H1 (cell line): ENCODE results near the gene RAD9A. TPM values are rescaled to one million over a fixed set of nuclear protein-coding genes. Genes with fewer than 3 reads are reported as not detected.

Experiments
- CTCF ChIA-PET: fragments of 300-600 bp; sonication (Branson Sonifier 250); formaldehyde crosslinking; loops from one replicate; lab custom pipeline; 2021; ENCODE audit not compliant: partially characterized antibody; lab: Charles Lee
- POLR2A ChIA-PET: fragments of 300-600 bp; sonication (Branson Sonifier 250); formaldehyde crosslinking; loops from one replicate; lab custom pipeline; 2021; ENCODE audit warnings: inconsistent platforms; ENCODE audit not compliant: partially characterized antibody; lab: Charles Lee
- DNase-seq, 2 experiments: peaks; one replicate each; pipeline versions ENCODE4 v3.0.0 to v3.0.0-alpha.2; 2010 to 2022; ENCODE audit warnings: low spot score in 2 of 2, low read depth in 1 of 2, mixed read lengths in 1 of 2
- FAIRE-seq: peaks from 2 replicates; lab custom pipeline; 2011; peaks lifted over from hg19 to GRCh38; lab: Jason Lieb, UNC
- H2AFZ ChIP-seq: 2 replicates; pipeline ENCODE4 v1.8.1; 2012; ENCODE audit warnings: low read length, inconsistent platforms
- H2AK5ac ChIP-seq: 2 replicates; pipeline ENCODE4 v1.6.1; 2013; ENCODE audit warnings: low read depth, low read length
- H2BK120ac ChIP-seq: replicated peaks from 2 replicates; pipeline ENCODE3; 2013; ENCODE audit warnings: low read depth, low read length, inconsistent platforms
- H2BK12ac ChIP-seq: 2 replicates; pipeline ENCODE4 v1.6.1; 2013; ENCODE audit warnings: low read depth, low read length
- H2BK15ac ChIP-seq: 2 replicates; pipeline ENCODE4 v1.6.1; 2013; ENCODE audit warnings: low read length
- H2BK20ac ChIP-seq: 2 replicates; pipeline ENCODE4 v1.6.1; 2013; ENCODE audit warnings: low read length
- H2BK5ac ChIP-seq: 2 replicates; pipeline ENCODE4 v1.6.1; 2013; ENCODE audit warnings: low read depth, low read length
- H3K14ac ChIP-seq: 2 replicates; pipeline ENCODE4 v1.6.1; 2013; ENCODE audit warnings: inconsistent platforms; ENCODE audit not compliant: insufficient read length
- H3K18ac ChIP-seq: 2 replicates; pipeline ENCODE4 v1.6.1; 2013; ENCODE audit warnings: low read length; ENCODE audit errors: extremely low read depth
- H3K23ac ChIP-seq: 2 replicates; pipeline ENCODE4 v1.6.1; 2013; ENCODE audit warnings: inconsistent platforms; ENCODE audit not compliant: insufficient read length
- H3K23me2 ChIP-seq: 2 replicates; pipeline ENCODE4 v1.6.1; 2013; ENCODE audit warnings: low read depth, low read length
- H3K27ac ChIP-seq: 2 replicates; pipeline ENCODE4 v1.6.1; 2011; ENCODE audit warnings: low read depth, low read length, inconsistent platforms
- H3K27me3 ChIP-seq, 4 experiments: replicated peaks in 1 of 4; 1 replicate in 1 of 4; 2 replicates in 3 of 4; pipeline versions ENCODE4 v1.6.1 to v1.8.1; 2011 to 2013; ENCODE audit warnings: low read length in 3 of 4, mild to moderate bottlenecking in 3 of 4, inconsistent platforms in 2 of 4, mixed read lengths in 2 of 4, moderate library complexity in 1 of 4; ENCODE audit not compliant: control insufficient read depth in 3 of 4, insufficient read depth in 3 of 4; ENCODE audit errors: extremely low read depth in 1 of 4
- H3K36me3 ChIP-seq, 4 experiments: 2 replicates each; pipeline versions ENCODE4 v1.6.1 to v1.8.1; 2011 to 2013; ENCODE audit warnings: mild to moderate bottlenecking in 4 of 4, low read length in 3 of 4, moderate library complexity in 2 of 4, control low read depth in 1 of 4, inconsistent platforms in 1 of 4; ENCODE audit not compliant: insufficient read depth in 4 of 4, control insufficient read depth in 2 of 4
- H3K4ac ChIP-seq: replicated peaks from 2 replicates; pipeline ENCODE3; 2013; ENCODE audit warnings: low read length, low read depth, mixed read lengths, inconsistent platforms; ENCODE audit not compliant: insufficient read length
- H3K4me1 ChIP-seq, 4 experiments: replicated peaks in 1 of 4; 1 replicate in 1 of 4; 2 replicates in 3 of 4; pipeline versions ENCODE4 v1.6.1 to v1.8.1; 2011 to 2013; ENCODE audit warnings: low read length in 3 of 4, inconsistent platforms in 2 of 4, mixed read lengths in 1 of 4; ENCODE audit not compliant: insufficient read depth in 4 of 4, control insufficient read depth in 3 of 4
- H3K4me2 ChIP-seq, 2 experiments: 2 replicates each; pipeline versions ENCODE4 v1.6.1 to v1.8.1; 2011 to 2013; ENCODE audit warnings: low read depth in 2 of 2, low read length in 2 of 2, control low read depth in 1 of 2, inconsistent platforms in 1 of 2, mild to moderate bottlenecking in 1 of 2; ENCODE audit not compliant: insufficient read depth in 1 of 2
- H3K4me3 ChIP-seq, 4 experiments: fragments of 200-600, 300-600 bp in 1 of 4; sonication (generic), shearing (Covaris generic), sonication (Bioruptor Twin) in 1 of 4; 2 replicates each; pipeline versions ENCODE4 v1.5.1 to v1.8.1; 2011 to 2016; ENCODE audit warnings: low read length in 4 of 4, low read depth in 3 of 4, control low read depth in 2 of 4, inconsistent platforms in 2 of 4, mild to moderate bottlenecking in 2 of 4, mixed read lengths in 1 of 4, moderate library complexity in 1 of 4; ENCODE audit not compliant: insufficient read depth in 2 of 4; ENCODE audit errors: extremely low read depth in 1 of 4
- H3K56ac ChIP-seq: replicated peaks from 2 replicates; pipeline ENCODE3; 2013; ENCODE audit warnings: low read depth, mild to moderate bottlenecking, mixed read lengths, low read length, inconsistent platforms; ENCODE audit not compliant: insufficient read length
- H3K79me1 ChIP-seq: 2 replicates; pipeline ENCODE4 v1.6.1; 2013; ENCODE audit warnings: low read depth, low read length, control low read depth
- H3K79me2 ChIP-seq, 2 experiments: 2 replicates each; pipeline versions ENCODE4 v1.6.1 to v1.8.1; 2012 to 2013; ENCODE audit warnings: low read length in 2 of 2, mild to moderate bottlenecking in 2 of 2, inconsistent platforms in 1 of 2; ENCODE audit not compliant: insufficient read depth in 2 of 2, control insufficient read depth in 1 of 2
- H3K9ac ChIP-seq, 4 experiments: replicated peaks in 1 of 4; 1 replicate in 1 of 4; 2 replicates in 3 of 4; pipeline versions ENCODE4 v1.6.1 to v1.8.1; 2011 to 2013; ENCODE audit warnings: low read depth in 3 of 4, low read length in 3 of 4, control low read depth in 2 of 4, mild to moderate bottlenecking in 2 of 4, moderate library complexity in 2 of 4, inconsistent platforms in 1 of 4; ENCODE audit errors: extremely low read depth in 1 of 4
- H3K9me3 ChIP-seq, 2 experiments: 2 replicates each; pipeline versions ENCODE4 v1.6.1 to v1.8.1; 2012 to 2013; ENCODE audit warnings: mild to moderate bottlenecking in 2 of 2, moderate library complexity in 2 of 2, control low read depth in 1 of 2, inconsistent platforms in 1 of 2, low read depth in 1 of 2, low read length in 1 of 2, mixed read lengths in 1 of 2; ENCODE audit not compliant: insufficient read depth in 2 of 2
- H4K20me1 ChIP-seq, 2 experiments: replicated peaks in 1 of 2; 2 replicates each; pipeline versions ENCODE3 to v1.8.1; 2011 to 2013; ENCODE audit warnings: inconsistent platforms in 2 of 2, low read length in 2 of 2, mild to moderate bottlenecking in 1 of 2; ENCODE audit not compliant: insufficient read depth in 2 of 2, control insufficient read depth in 1 of 2
- H4K5ac ChIP-seq: 2 replicates; pipeline ENCODE4 v1.6.1; 2013; ENCODE audit warnings: low read length, low read depth, mixed read lengths, inconsistent platforms; ENCODE audit not compliant: insufficient read length
- H4K8ac ChIP-seq: 2 replicates; pipeline ENCODE4 v1.8.0; 2013; ENCODE audit warnings: mild to moderate bottlenecking, moderate library complexity, low read length, inconsistent platforms; ENCODE audit not compliant: insufficient read depth; ENCODE audit errors: extremely low read depth
- H4K91ac ChIP-seq: replicated peaks from 2 replicates; pipeline ENCODE3; 2013; ENCODE audit warnings: low read length, mixed read lengths, inconsistent platforms; ENCODE audit not compliant: insufficient read length
- CBX8 ChIP-seq: fragments of 300-800, 300-1000 bp; sonication (generic); IDR thresholded peaks from 2 replicates; pipeline ENCODE4 v1.7.1; 2016; ENCODE audit warnings: low read depth, low read length, borderline replicate concordance
- EGR1 ChIP-seq: IDR thresholded peaks from 2 replicates; pipeline ENCODE4 v1.6.1; 2011; ENCODE audit warnings: low read depth, low read length, borderline replicate concordance
- NRF1 ChIP-seq: IDR thresholded peaks from 2 replicates; pipeline ENCODE4 v1.6.1; 2011; ENCODE audit warnings: mild to moderate bottlenecking, low read depth, low read length, improper control_type of control experiment
- POLR2A ChIP-seq, 2 experiments: IDR thresholded peaks; 1 replicate in 1 of 2; 2 replicates in 1 of 2; pipeline ENCODE4 v1.6.1; 2011; ENCODE audit warnings: low read depth in 2 of 2, low read length in 2 of 2, mild to moderate bottlenecking in 2 of 2; ENCODE audit errors: control extremely low read depth in 1 of 2
- RAD21 ChIP-seq, 2 experiments: IDR thresholded peaks in 1 of 2; conservative IDR thresholded peaks in 1 of 2; 2 replicates each; pipeline ENCODE4 v1.6.1; 2011; ENCODE audit warnings: low read depth in 2 of 2, low read length in 2 of 2, improper control_type of control experiment in 1 of 2, inconsistent platforms in 1 of 2, mild to moderate bottlenecking in 1 of 2, moderate library complexity in 1 of 2
- RXRA ChIP-seq: IDR thresholded peaks from 2 replicates; pipeline ENCODE4 v1.6.1; 2011; ENCODE audit warnings: low read depth, mild to moderate bottlenecking, low read length, moderate library complexity; ENCODE audit not compliant: insufficient read depth
- SIN3A ChIP-seq, 2 experiments: IDR thresholded peaks in 1 of 2; conservative IDR thresholded peaks in 1 of 2; 2 replicates each; pipeline ENCODE4 v1.6.1; 2011 to 2012; ENCODE audit warnings: low read length in 2 of 2, improper control_type of control experiment in 1 of 2, low read depth in 1 of 2, mild to moderate bottlenecking in 1 of 2
- SIX5 ChIP-seq: IDR thresholded peaks from 2 replicates; pipeline ENCODE4 v1.6.1; 2011; ENCODE audit warnings: mild to moderate bottlenecking, low read depth, low read length
- SP2 ChIP-seq: IDR thresholded peaks from 2 replicates; pipeline ENCODE4 v1.6.1; 2012; ENCODE audit warnings: mild to moderate bottlenecking, low read length, inconsistent platforms
- SUZ12 ChIP-seq: fragments of 200-600 bp; sonication (generic); IDR thresholded peaks from 2 replicates; pipeline ENCODE4 v1.6.1; 2012; ENCODE audit warnings: mild to moderate bottlenecking, inconsistent platforms, low read length, moderate library complexity, mixed read lengths
- YY1 ChIP-seq: IDR thresholded peaks from 2 replicates; pipeline ENCODE4 v1.6.1; 2011; ENCODE audit warnings: low read depth, mild to moderate bottlenecking, low read length
- ZNF274 ChIP-seq: IDR thresholded peaks from 2 replicates; pipeline ENCODE4 v1.7.0; 2012; ENCODE audit warnings: low read length, borderline replicate concordance; ENCODE audit errors: extremely low read depth
- WGBS, 2 experiments: shearing (Covaris generic) in 1 of 2; methylation state at CpG; one replicate each; pipeline versions ENCODE4 v1.1.6 to v1.1.7; 2013 to 2015; ENCODE audit warnings: low lambda C conversion rate in 2 of 2, mixed read lengths in 2 of 2, inconsistent platforms in 1 of 2, low coverage in 1 of 2, missing lambda C conversion rate in 1 of 2; ENCODE audit not compliant: insufficient replicate concordance in 2 of 2, insufficient coverage in 1 of 2, insufficient read length in 1 of 2; ENCODE audit errors: extremely low coverage in 1 of 2, missing lambda C conversion rate in 1 of 2; 5-methylcytosine and 5-hydroxymethylcytosine counted together
- polyA plus RNA-seq, 7 experiments: library from polyadenylated mRNA; depleted of rRNA in 3 of 7; stranded (reverse) in 5 of 7; unstranded in 2 of 7; fragments of >200 nt in 5 of 7; fragments of 200-250 nt in 2 of 7; gene quantifications; 1 replicate in 5 of 7; 2 replicates in 1 of 7; 4 replicates in 1 of 7; pipeline versions ENCODE4 v1.2.1 to v1.2.3, GENCODE V29; 2011 to 2013; ENCODE audit warnings: missing spikeins in 2 of 7, mixed read lengths in 2 of 7
- total RNA-seq: library from RNA; stranded (reverse); fragmentation: NEBNext Ultra II Directional; extraction: Animal tissue kit (Norgen Biotek cat#: 25700); gene quantifications from 2 replicates; pipeline ENCODE4 v1.2.1, GENCODE V29; 2021

The RAD9A gene
- total and polyA plus RNA-seq, 2 of the 8 experiments (the other 6 are each of a cell fraction or from before 2014, with no cell fraction given), result 22.2 to 25.5 TPM

DNA sequence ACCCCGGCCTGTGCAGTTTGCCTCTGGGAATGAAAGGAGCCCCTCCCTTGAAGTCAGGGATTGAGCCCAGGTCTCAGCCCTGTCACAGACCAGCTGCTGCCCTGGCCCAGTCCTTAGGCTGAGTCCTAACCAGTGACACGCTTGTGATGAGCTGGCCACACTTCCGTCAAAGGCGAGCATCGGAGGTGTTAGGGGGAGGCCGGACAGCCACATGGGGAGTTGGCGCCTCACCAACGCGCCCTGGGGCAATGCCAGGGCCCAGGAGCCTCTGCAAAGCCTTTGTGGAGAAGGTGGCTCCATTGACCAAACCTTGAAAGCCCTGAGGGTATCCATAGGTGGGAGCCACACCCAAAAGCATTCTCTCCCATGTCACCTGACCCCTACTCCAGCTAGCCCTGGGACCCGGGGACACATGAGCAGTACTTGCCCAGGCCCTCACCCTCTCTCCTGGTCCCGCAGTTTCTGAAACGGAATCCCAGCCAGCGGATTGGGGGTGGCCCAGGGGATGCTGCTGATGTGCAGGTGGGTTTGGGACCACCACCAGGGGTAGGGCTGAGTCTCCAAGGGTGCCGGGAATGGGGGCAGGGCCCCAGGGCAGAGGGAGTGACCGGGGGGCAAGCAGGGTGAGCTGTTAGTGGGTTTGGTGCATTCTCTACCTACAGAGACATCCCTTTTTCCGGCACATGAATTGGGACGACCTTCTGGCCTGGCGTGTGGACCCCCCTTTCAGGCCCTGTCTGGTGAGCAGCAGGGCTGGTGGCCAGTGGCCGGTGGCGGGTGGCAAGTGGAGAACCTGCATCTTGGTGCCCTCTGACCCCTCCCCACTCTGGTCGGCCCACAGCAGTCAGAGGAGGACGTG lies 42.0 kb downstream of the RAD9A start:
- Histone ChIP-seq H2BK5ac (no peak overlapping the region; the same call in 1 of the 2 replicates), H2BK120ac (no peak overlapping the region), H3K27me3 (no peaks in the 10 kb centered on the region), H3K27ac (no peak overlapping the region), H4K20me1 (peaks cover 0 to 14% of the 10 kb centered on the region in 2 experiments), H3K79me2 (peaks cover 0 to 7% of the 10 kb centered on the region in 2 experiments; a peak in 2 of 4 replicates), H3K9ac (no peak overlapping the region), H2AK5ac (no peak overlapping the region), H3K14ac (no peak overlapping the region), H3K4me2 (no peak overlapping the region), H3K56ac (no peak overlapping the region), H4K91ac (no peak overlapping the region), H4K8ac (no peak overlapping the region), H2AFZ (no peak overlapping the region), H4K5ac (no peak overlapping the region), H3K9me3 (no peaks in the 10 kb centered on the region), H2BK20ac (no peak overlapping the region), H2BK15ac (no peak overlapping the region), H3K4me1 (peaks cover 0 to 21% (median 16%) of the 10 kb centered on the region in 4 experiments; a peak in 6 of 7 replicates), H3K23me2 (peaks cover 4% of the 10 kb centered on the region), H3K18ac (no peak overlapping the region), H3K36me3 (peaks cover 6 to 25% (median 13%) of the 10 kb centered on the region in 4 experiments; a peak in 7 of 8 replicates), H3K79me1 (peaks cover 3% of the 10 kb centered on the region), H2BK12ac (no peak overlapping the region), H3K23ac (no peak overlapping the region), H3K4ac (no peak overlapping the region), H3K4me3 (no peak overlapping the region)
- 88% methylated on average over 22 of the region's 22 CpGs; no CpG with 5 or more reads in 1 of the 2 experiments for WGBS, 2 experiments
- CTCF ChIA-PET, result interaction anchor here (0.7 to 1.0 kb wide), 2 partner anchors 14 to 23 kb away, joined by 3 to 4 read pairs; no protein-coding TSS in a partner anchor
- POLR2A ChIA-PET, result interaction anchor here (0.6 to 12.5 kb wide), 10 partner anchors 14 to 117 kb away, joined by 3 to 104 read pairs (median 3); partner anchors contain the start of genes CARNS1, PPP1CA and RAD9A
- FAIRE-seq (no peak), DNase-seq (no peak)
- TF ChIP-seq RAD21 (IDR thresholded peaks at IDR 0.05 in 1 of 2, conservative IDR thresholded peaks at IDR 0.05 in 1 of 2; ENCODE audit: low read depth in 2 of 2, low read length in 2 of 2), result no peak
- TF ChIP-seq YY1, result no peak
- TF ChIP-seq EGR1, result no peak
- TF ChIP-seq SIN3A (conservative IDR thresholded peaks at IDR 0.05 in 1 of 2, IDR thresholded peaks at IDR 0.05 in 1 of 2; ENCODE audit: low read depth in 1 of 2, low read length in 2 of 2), result no peak
- TF ChIP-seq CBX8, result no peak
- TF ChIP-seq SIX5, result no peak
- TF ChIP-seq ZNF274, result no peak
- TF ChIP-seq RXRA, result no peak
- TF ChIP-seq SP2, result no peak
- TF ChIP-seq SUZ12, result no peak
- TF ChIP-seq POLR2A (IDR thresholded peaks at IDR 0.05; ENCODE audit: control extremely low read depth in 1 of 2, low read depth in 2 of 2, low read length in 2 of 2), result no peak
- no peak for TF ChIP-seq NRF1
